K562 (cell line): ENCODE results near the gene ARIH1. TPM values are rescaled to one million over a fixed set of nuclear protein-coding genes. Genes with fewer than 3 reads are reported as not detected.

Source experiments
- FOXA1 ChIP-seq: fragments of 450-650 bp; IDR thresholded peaks from 2 replicates; pipeline ENCODE4 v1.6.1; 2016; ENCODE audit warnings: mild to moderate bottlenecking, borderline replicate concordance
- MGA ChIP-seq: fragments of 450-650 bp; IDR thresholded peaks from 2 replicates; pipeline ENCODE4 v1.6.1; 2016; ENCODE audit warnings: mild to moderate bottlenecking, moderate library complexity
- ZBTB2 ChIP-seq: fragments of 450-650 bp; IDR thresholded peaks from 2 replicates; pipeline ENCODE4 v1.6.1; 2016; ENCODE audit warnings: antibody characterized with exemption
- ZKSCAN3 ChIP-seq: fragments of 250-450 bp; sonication (Bioruptor Pico); IDR thresholded peaks from 2 replicates; pipeline ENCODE4 v1.4.0; 2020
- ZNF407 ChIP-seq: fragments of 450-650 bp; IDR thresholded peaks from 2 replicates; pipeline ENCODE4 v1.6.1; 2016; ENCODE audit warnings: low read depth
- polyA plus RNA-seq, 8 experiments: library from polyadenylated mRNA; depleted of rRNA in 4 of 8; stranded (reverse) in 5 of 8; unstranded in 3 of 8; fragments of >200 nt; fragmentation: Nextera tagmentation in 2 of 8; fragmentation: Illumina TruSeq in 1 of 8; extraction: Ambion mirVana in 2 of 8; extraction: Trizol in 1 of 8; gene quantifications; 2 replicates each; pipeline versions ENCODE4 v1.2.1 to v1.2.3, GENCODE V29; 2011 to 2014; ENCODE audit warnings: inconsistent platforms in 1 of 8, missing spikeins in 1 of 8
- total RNA-seq, 7 experiments: library from RNA; depleted of rRNA in 6 of 7; stranded (reverse); fragments of >200 nt in 6 of 7; fragmentation: Illumina TruSeq in 2 of 7; extraction: Trizol in 2 of 7; gene quantifications; 2 replicates each; pipeline versions ENCODE4 v1.2.1 to v1.2.3, GENCODE V29; 2011 to 2021; ENCODE audit warnings: low replicate concordance in 1 of 7

The ARIH1 gene
- total and polyA plus RNA-seq, 9 of the 15 experiments (the other 6 are each of a cell fraction or from before 2014, with no cell fraction given): 17.7 to 125 (median 31.4) TPM

- TF ChIP-seq ZNF407 (no peak), MGA (no peak; the same call in 1 of the 2 replicates), ZKSCAN3 (no peak), FOXA1 (no peak; the same call in 1 of the 2 replicates), ZBTB2 (peak; percentile 98)
These were observed at the start of gene ARIH1 (continued) for GRCh38 chr15:72473614-72474465.
